Measurements from ENCODE around the gene RNF7.
"Not testable (repeated sequence)": the region's sequence is repeated elsewhere in the genome, so short reads cannot be mapped to it uniquely, and the experiment has no call there.

The RNF7 gene

DNA sequence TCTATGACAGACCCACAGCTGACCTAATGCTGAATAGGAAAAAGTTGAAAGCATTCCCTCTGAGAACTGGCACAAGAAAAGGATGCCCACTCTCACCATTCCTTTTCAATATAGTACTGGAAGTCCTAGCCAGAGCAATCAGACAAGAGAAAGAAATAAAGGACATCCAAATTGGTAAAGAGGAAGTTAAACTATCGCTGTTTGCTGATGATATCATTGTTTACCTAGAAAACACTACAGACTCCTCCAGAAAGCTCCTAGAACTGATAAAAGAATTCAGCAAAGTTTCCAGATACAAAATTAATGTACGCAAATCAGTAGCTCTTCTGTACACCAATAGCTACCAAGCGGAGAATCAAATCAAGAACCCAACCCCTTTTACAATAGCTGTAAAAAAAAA, 34.7 kb upstream of the RNF7 start:
- no CpG with 5 or more reads among the region's 3 CpGs for WGBS (ENCODE audit: insufficient coverage)
- H3K27me3 ChIP-seq (replicated peaks in 2 of 5; ENCODE audit: control insufficient read depth in 4 of 5, insufficient read depth in 5 of 5, low read length in 4 of 5); CTCF ChIA-PET; H3K4me1 ChIP-seq (ENCODE audit: control extremely low read depth in 1 of 4, control insufficient read depth in 4 of 4, insufficient read depth in 4 of 4, low read length in 3 of 4); DNase-seq; H3K4me3 ChIP-seq (ENCODE audit: control insufficient read depth in 1 of 7, extremely low read depth in 1 of 7, insufficient read depth in 4 of 7, low read depth in 2 of 7, low read length in 6 of 7); POLR2A ChIA-PET; H3K9me3 ChIP-seq (ENCODE audit: control extremely low read depth in 1 of 5, control insufficient read depth in 4 of 5, insufficient read depth in 2 of 5, low read depth in 1 of 5, low read length in 4 of 5); H3K36me3 ChIP-seq (ENCODE audit: control insufficient read depth in 4 of 4, insufficient read depth in 4 of 4, low read length in 3 of 4); H3K27ac ChIP-seq (ENCODE audit: insufficient read depth in 1 of 2, low read depth in 1 of 2, low read length in 2 of 2, poor library complexity in 1 of 2, severe bottlenecking in 2 of 2): not testable (repeated sequence)

DNA sequence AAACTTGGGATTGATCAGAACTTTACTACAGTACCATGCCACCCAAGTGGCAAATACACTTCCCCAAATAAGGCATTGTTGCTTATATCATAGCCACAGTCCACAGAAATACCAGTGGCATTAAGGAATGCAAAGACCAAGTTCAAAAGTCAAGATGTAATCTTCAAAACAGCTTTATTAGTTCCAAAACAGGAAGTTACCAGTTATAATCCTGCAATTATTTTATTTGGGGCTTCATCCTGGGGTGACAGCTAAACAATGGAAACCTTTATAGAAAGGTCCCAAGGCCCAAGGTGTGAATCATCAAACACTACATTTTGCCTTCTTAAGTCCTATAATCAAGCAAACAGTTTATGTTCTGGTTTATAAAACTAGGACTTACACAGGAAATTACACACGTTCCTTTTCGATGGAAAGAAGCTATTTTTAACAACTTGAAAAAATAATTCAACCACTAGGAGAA, 30.3 kb upstream of the RNF7 start:
- CTCF ChIA-PET, result interaction anchor here (1.4 kb wide), 1 partner anchor 19 kb away, joined by 5 read pairs; no protein-coding TSS in a partner anchor
- WGBS (ENCODE audit: insufficient coverage), result 0% methylated on average over 1 of the region's 2 CpGs
- DNase-seq, result peak in 1 of 3 donors; percentile 28

DNA sequence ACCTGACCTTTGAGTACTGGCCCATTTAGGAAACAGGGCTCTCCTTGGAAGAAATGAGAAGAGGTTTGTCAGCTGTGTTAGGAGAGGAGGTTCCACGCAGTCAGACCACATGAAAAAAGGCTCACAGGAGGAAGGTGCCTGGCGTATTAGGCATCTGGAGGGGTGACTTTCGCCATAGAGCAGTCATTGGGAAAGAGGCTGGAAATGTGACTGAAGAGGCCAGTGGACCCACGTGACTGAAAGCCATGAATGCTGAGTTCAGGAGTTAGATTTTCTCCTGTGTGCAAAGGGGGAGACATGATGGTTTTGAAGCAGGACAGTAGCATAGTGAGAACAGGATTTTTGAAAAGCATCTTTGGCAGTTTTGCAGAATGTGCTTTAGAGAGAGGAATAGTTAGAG, 29.7 kb upstream of the RNF7 start:
- no peak for DNase-seq
- 95% methylated on average over 4 of the region's 4 CpGs for WGBS (ENCODE audit: insufficient coverage)
- CTCF ChIA-PET, result interaction anchor here (1.4 kb wide), 1 partner anchor 19 kb away, joined by 5 read pairs; no protein-coding TSS in a partner anchor
- H3K36me3 ChIP-seq (ENCODE audit: control insufficient read depth in 4 of 4, insufficient read depth in 4 of 4, low read length in 3 of 4), result no peaks in the 10 kb centered on the region
- no peaks in the 10 kb centered on the region for H3K9me3 ChIP-seq (ENCODE audit: control extremely low read depth in 1 of 5, control insufficient read depth in 4 of 5, insufficient read depth in 2 of 5, low read depth in 1 of 5, low read length in 4 of 5)
- H3K4me3 ChIP-seq (ENCODE audit: control insufficient read depth in 1 of 7, extremely low read depth in 1 of 7, insufficient read depth in 4 of 7, low read depth in 2 of 7, low read length in 6 of 7), result no peak overlapping the region
- peaks cover 0 to 6% (median 3%) of the 10 kb centered on the region in 4 experiments for H3K4me1 ChIP-seq (ENCODE audit: control extremely low read depth in 1 of 4, control insufficient read depth in 4 of 4, insufficient read depth in 4 of 4, low read length in 3 of 4)
- POLR2A ChIA-PET, result no interaction called here
- H3K27ac ChIP-seq (ENCODE audit: insufficient read depth in 1 of 2, low read depth in 1 of 2, low read length in 2 of 2, poor library complexity in 1 of 2, severe bottlenecking in 2 of 2), result no peak overlapping the region
- no peaks in the 10 kb centered on the region for H3K27me3 ChIP-seq (replicated peaks in 2 of 5; ENCODE audit: control insufficient read depth in 4 of 5, insufficient read depth in 5 of 5, low read length in 4 of 5)

More for the DNA sequence above, 30.3 kb upstream of the RNF7 start:
- POLR2A ChIA-PET, result no interaction called here
- H3K4me3 ChIP-seq (ENCODE audit: control insufficient read depth in 1 of 7, extremely low read depth in 1 of 7, insufficient read depth in 4 of 7, low read depth in 2 of 7, low read length in 6 of 7), result no peak overlapping the region
- no peak overlapping the region for H3K27ac ChIP-seq (ENCODE audit: insufficient read depth in 1 of 2, low read depth in 1 of 2, low read length in 2 of 2, poor library complexity in 1 of 2, severe bottlenecking in 2 of 2)
- H3K9me3 ChIP-seq (ENCODE audit: control extremely low read depth in 1 of 5, control insufficient read depth in 4 of 5, insufficient read depth in 2 of 5, low read depth in 1 of 5, low read length in 4 of 5), result no peaks in the 10 kb centered on the region
- H3K4me1 ChIP-seq (ENCODE audit: control extremely low read depth in 1 of 4, control insufficient read depth in 4 of 4, insufficient read depth in 4 of 4, low read length in 3 of 4), result peaks cover 0 to 6% (median 3%) of the 10 kb centered on the region in 4 experiments
- no peaks in the 10 kb centered on the region for H3K36me3 ChIP-seq (ENCODE audit: control insufficient read depth in 4 of 4, insufficient read depth in 4 of 4, low read length in 3 of 4)
- no peaks in the 10 kb centered on the region for H3K27me3 ChIP-seq (replicated peaks in 2 of 5; ENCODE audit: control insufficient read depth in 4 of 5, insufficient read depth in 5 of 5, low read length in 4 of 5)

DNA sequence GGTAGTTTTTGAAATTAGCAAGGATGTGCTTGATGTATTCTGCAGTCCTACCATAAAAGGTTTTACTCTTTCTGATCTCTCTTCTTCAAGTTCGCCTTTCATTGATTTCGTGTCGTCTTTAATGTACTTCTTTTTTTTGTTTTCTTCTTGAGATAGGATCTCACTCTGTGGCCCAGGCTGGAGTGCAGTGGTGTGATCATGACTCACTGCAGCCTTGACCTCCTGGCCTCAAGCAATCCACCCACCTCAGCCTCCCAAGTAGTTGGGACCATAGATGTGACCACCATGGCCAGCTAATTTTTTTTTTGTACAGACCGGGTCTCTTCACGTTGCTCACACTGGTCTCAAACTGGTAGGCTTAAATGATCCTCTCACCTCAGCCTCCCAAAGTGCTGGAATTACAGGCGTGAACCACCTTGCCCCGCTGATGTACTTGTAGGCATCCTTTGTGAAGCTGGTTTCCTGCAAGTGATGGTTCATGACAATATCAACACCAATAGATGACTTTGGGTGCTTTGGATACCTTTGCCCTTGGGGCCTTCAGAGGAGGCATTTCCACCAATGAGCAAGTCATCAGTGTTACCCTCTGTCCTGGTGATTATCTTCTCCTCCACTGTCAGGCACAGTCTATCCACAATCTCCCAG, 28.9 kb upstream of the RNF7 start:
- Histone ChIP-seq H3K4me1 (ENCODE audit: control extremely low read depth in 1 of 4, control insufficient read depth in 4 of 4, insufficient read depth in 4 of 4, low read length in 3 of 4) (peaks cover 0 to 6% (median 3%) of the 10 kb centered on the region in 4 experiments), H3K9me3 (ENCODE audit: control extremely low read depth in 1 of 5, control insufficient read depth in 4 of 5, insufficient read depth in 2 of 5, low read depth in 1 of 5, low read length in 4 of 5) (no peaks in the 10 kb centered on the region), H3K27ac (ENCODE audit: insufficient read depth in 1 of 2, low read depth in 1 of 2, low read length in 2 of 2, poor library complexity in 1 of 2, severe bottlenecking in 2 of 2) (no peak overlapping the region), H3K4me3 (ENCODE audit: control insufficient read depth in 1 of 7, extremely low read depth in 1 of 7, insufficient read depth in 4 of 7, low read depth in 2 of 7, low read length in 6 of 7) (no peak overlapping the region), H3K36me3 (ENCODE audit: control insufficient read depth in 4 of 4, insufficient read depth in 4 of 4, low read length in 3 of 4) (no peaks in the 10 kb centered on the region), H3K27me3 (replicated peaks in 2 of 5; ENCODE audit: control insufficient read depth in 4 of 5, insufficient read depth in 5 of 5, low read length in 4 of 5) (no peaks in the 10 kb centered on the region)
- DNase-seq, result no peak
- 100% methylated on average over 3 of the region's 7 CpGs for WGBS (ENCODE audit: insufficient coverage)
- ChIA-PET POLR2A (no interaction called here), CTCF (no interaction called here)

- Histone ChIP-seq H3K4me3 (ENCODE audit: control insufficient read depth in 1 of 7, extremely low read depth in 1 of 7, insufficient read depth in 4 of 7, low read depth in 2 of 7, low read length in 6 of 7) (no peak overlapping the region), H3K36me3 (ENCODE audit: control insufficient read depth in 4 of 4, insufficient read depth in 4 of 4, low read length in 3 of 4) (no peaks in the 10 kb centered on the region), H3K27me3 (replicated peaks in 2 of 5; ENCODE audit: control insufficient read depth in 4 of 5, insufficient read depth in 5 of 5, low read length in 4 of 5) (no peaks in the 10 kb centered on the region), H3K4me1 (ENCODE audit: control extremely low read depth in 1 of 4, control insufficient read depth in 4 of 4, insufficient read depth in 4 of 4, low read length in 3 of 4) (peaks cover 0 to 6% (median 3%) of the 10 kb centered on the region in 4 experiments), H3K27ac (ENCODE audit: insufficient read depth in 1 of 2, low read depth in 1 of 2, low read length in 2 of 2, poor library complexity in 1 of 2, severe bottlenecking in 2 of 2) (no peak overlapping the region), H3K9me3 (ENCODE audit: control extremely low read depth in 1 of 5, control insufficient read depth in 4 of 5, insufficient read depth in 2 of 5, low read depth in 1 of 5, low read length in 4 of 5) (peaks cover 0 to 1% (median 0%) of the 10 kb centered on the region in 5 experiments)
- ChIA-PET POLR2A (no interaction called here), CTCF (no interaction called here)
- DNase-seq, result no peak
- WGBS (ENCODE audit: insufficient coverage), result 100% methylated on average over 2 of the region's 6 CpGs
Measured at GRCh38 chr3:141710121-141710520, 28.0 kb upstream of the RNF7 start.

DNA sequence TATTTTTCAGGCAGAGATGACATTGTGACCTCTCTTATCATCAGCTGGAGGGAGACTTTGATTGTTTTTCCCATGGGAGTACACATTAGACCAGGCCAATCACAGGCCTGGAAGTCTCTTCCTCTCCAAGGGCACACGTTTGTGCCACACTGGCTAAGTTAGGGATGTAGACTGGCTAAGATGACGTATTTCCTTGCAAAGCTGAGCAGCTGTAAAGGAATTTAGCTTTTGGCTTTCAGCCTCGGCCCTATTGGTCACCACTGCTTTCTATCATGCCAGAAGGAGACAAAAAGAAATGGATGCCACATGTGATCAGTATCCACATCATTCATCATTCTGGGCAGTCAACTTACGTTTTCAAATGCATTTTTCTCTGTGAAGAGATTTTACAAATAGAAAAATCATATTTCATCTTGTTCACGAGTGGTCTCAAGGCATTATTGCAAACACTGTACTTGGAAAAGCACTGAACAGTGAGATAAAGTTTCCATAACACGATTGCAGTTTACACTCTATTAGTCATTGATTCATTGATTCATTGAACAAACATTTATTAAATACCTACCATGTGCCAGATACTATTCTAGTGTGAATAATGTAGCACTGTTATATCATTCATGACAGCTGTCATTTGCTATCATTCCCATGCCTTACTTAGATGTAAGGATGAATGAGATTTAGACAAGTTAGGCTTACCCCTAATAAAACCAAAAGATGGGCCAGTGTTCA, 27.0 kb upstream of the RNF7 start:
- peaks cover 0 to 9% (median 0%) of the 10 kb centered on the region in 5 experiments for H3K9me3 ChIP-seq (ENCODE audit: control extremely low read depth in 1 of 5, control insufficient read depth in 4 of 5, insufficient read depth in 2 of 5, low read depth in 1 of 5, low read length in 4 of 5)
- 97% methylated on average over 5 of the region's 6 CpGs for WGBS (ENCODE audit: insufficient coverage)
- H3K4me1 ChIP-seq (ENCODE audit: control extremely low read depth in 1 of 4, control insufficient read depth in 4 of 4, insufficient read depth in 4 of 4, low read length in 3 of 4), result peaks cover 0 to 6% (median 3%) of the 10 kb centered on the region in 4 experiments
- no peaks in the 10 kb centered on the region for H3K27me3 ChIP-seq (replicated peaks in 2 of 5; ENCODE audit: control insufficient read depth in 4 of 5, insufficient read depth in 5 of 5, low read length in 4 of 5)
- no peaks in the 10 kb centered on the region for H3K36me3 ChIP-seq (ENCODE audit: control insufficient read depth in 4 of 4, insufficient read depth in 4 of 4, low read length in 3 of 4)
- CTCF ChIA-PET, result interaction anchor here (1.0 kb wide), 1 partner anchor 201 kb away, joined by 5 read pairs; no protein-coding TSS in a partner anchor
- no peak overlapping the region for H3K27ac ChIP-seq (ENCODE audit: insufficient read depth in 1 of 2, low read depth in 1 of 2, low read length in 2 of 2, poor library complexity in 1 of 2, severe bottlenecking in 2 of 2)
- H3K4me3 ChIP-seq (ENCODE audit: control insufficient read depth in 1 of 7, extremely low read depth in 1 of 7, insufficient read depth in 4 of 7, low read depth in 2 of 7, low read length in 6 of 7), result no peak overlapping the region
- DNase-seq, result no peak
- POLR2A ChIA-PET, result no interaction called here

DNA sequence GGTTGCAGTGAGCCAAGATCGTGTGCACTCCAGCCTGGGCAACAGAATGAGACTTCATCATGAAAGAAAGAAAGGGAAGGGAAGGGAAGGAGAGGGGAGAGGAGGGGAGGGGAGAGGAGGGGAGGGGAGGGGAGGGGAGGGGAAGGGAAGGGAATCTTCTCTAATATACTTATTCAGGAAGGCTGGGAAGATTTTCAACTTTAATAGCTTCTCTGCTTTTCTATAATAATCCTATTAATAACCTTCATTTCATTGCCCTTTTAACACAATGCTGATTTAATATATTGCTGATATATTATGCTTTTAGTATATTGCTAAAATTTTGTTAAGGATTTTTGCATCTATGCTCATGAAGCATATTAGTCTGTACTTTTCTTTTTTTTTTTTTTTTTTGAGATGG, 23.4 kb upstream of the RNF7 start:
- no peak overlapping the region for H3K27ac ChIP-seq (ENCODE audit: insufficient read depth in 1 of 2, low read depth in 1 of 2, low read length in 2 of 2, poor library complexity in 1 of 2, severe bottlenecking in 2 of 2)
- H3K4me1 ChIP-seq (ENCODE audit: control extremely low read depth in 1 of 4, control insufficient read depth in 4 of 4, insufficient read depth in 4 of 4, low read length in 3 of 4), result no peaks in the 10 kb centered on the region
- CTCF ChIA-PET, result interaction anchor here (1.6 kb wide), 1 partner anchor 13 kb away, joined by 3 read pairs; no protein-coding TSS in a partner anchor
- no peaks in the 10 kb centered on the region for H3K27me3 ChIP-seq (replicated peaks in 2 of 5; ENCODE audit: control insufficient read depth in 4 of 5, insufficient read depth in 5 of 5, low read length in 4 of 5)
- POLR2A ChIA-PET, result no interaction called here
- peaks cover 0 to 9% (median 0%) of the 10 kb centered on the region in 5 experiments for H3K9me3 ChIP-seq (ENCODE audit: control extremely low read depth in 1 of 5, control insufficient read depth in 4 of 5, insufficient read depth in 2 of 5, low read depth in 1 of 5, low read length in 4 of 5)
- H3K4me3 ChIP-seq (ENCODE audit: control insufficient read depth in 1 of 7, extremely low read depth in 1 of 7, insufficient read depth in 4 of 7, low read depth in 2 of 7, low read length in 6 of 7), result no peak overlapping the region
- DNase-seq, result no peak
- WGBS (ENCODE audit: insufficient coverage), result no CpG with 5 or more reads among the region's 1 CpG
- H3K36me3 ChIP-seq (ENCODE audit: control insufficient read depth in 4 of 4, insufficient read depth in 4 of 4, low read length in 3 of 4), result no peaks in the 10 kb centered on the region
